Mesenchymal stem cell (in vitro differentiated cells and primary cell): ENCODE data around the gene UGT1A8.
"Not testable (repeated sequence)": the region's sequence is repeated elsewhere in the genome, so short reads cannot be mapped to it uniquely, and the experiment has no call there.

Experiments used
- DNase-seq: peaks from one replicate; pipeline ENCODE4 v3.0.0-alpha.2; 2013
- H2AFZ ChIP-seq: one replicate; pipeline ENCODE4 v1.6.1; 2013; ENCODE audit warnings: low read depth, mild to moderate bottlenecking, control low read depth, inconsistent platforms, low read length, moderate library complexity
- H2AK5ac ChIP-seq: 2 replicates; pipeline ENCODE4 v1.6.1; 2013; ENCODE audit warnings: low read length, moderate library complexity, mild to moderate bottlenecking, inconsistent platforms; ENCODE audit not compliant: severe bottlenecking
- H2BK120ac ChIP-seq: one replicate; pipeline ENCODE4 v1.6.1; 2013; ENCODE audit warnings: low read depth, mild to moderate bottlenecking, inconsistent platforms, low read length, moderate library complexity
- H2BK12ac ChIP-seq, 2 experiments: one replicate each; pipeline ENCODE4 v1.6.1; 2013; ENCODE audit warnings: inconsistent platforms in 2 of 2, low read length in 2 of 2, mild to moderate bottlenecking in 2 of 2, moderate library complexity in 2 of 2, control low read depth in 1 of 2
- H2BK15ac ChIP-seq: one replicate; pipeline ENCODE4 v1.6.1; 2013; ENCODE audit warnings: mild to moderate bottlenecking, low read depth, inconsistent platforms; ENCODE audit not compliant: poor library complexity, severe bottlenecking
- H2BK5ac ChIP-seq: 2 replicates; pipeline ENCODE4 v1.6.1; 2013; ENCODE audit warnings: low read depth, mild to moderate bottlenecking, low read length, control low read depth, inconsistent platforms; ENCODE audit not compliant: poor library complexity, severe bottlenecking
- H3K14ac ChIP-seq, 2 experiments: one replicate each; pipeline ENCODE4 v1.6.1; 2013; ENCODE audit warnings: inconsistent platforms in 2 of 2, low read length in 2 of 2, control low read depth in 1 of 2, mild to moderate bottlenecking in 1 of 2, moderate library complexity in 1 of 2
- H3K18ac ChIP-seq, 2 experiments: one replicate each; pipeline ENCODE4 v1.6.1; 2013; ENCODE audit warnings: inconsistent platforms in 2 of 2, low read length in 2 of 2, control low read depth in 1 of 2, low read depth in 1 of 2, mild to moderate bottlenecking in 1 of 2
- H3K23ac ChIP-seq, 2 experiments: one replicate each; pipeline ENCODE4 v1.6.1; 2013; ENCODE audit warnings: inconsistent platforms in 2 of 2, low read length in 2 of 2, mild to moderate bottlenecking in 2 of 2, moderate library complexity in 2 of 2, control low read depth in 1 of 2
- H3K27ac ChIP-seq: 2 replicates; pipeline ENCODE4 v1.5.1; 2013; ENCODE audit warnings: mild to moderate bottlenecking, moderate library complexity, low read length, control low read depth, inconsistent platforms; ENCODE audit not compliant: poor library complexity, severe bottlenecking
- H3K27me3 ChIP-seq, 2 experiments: 2 replicates each; pipeline versions ENCODE4 v1.6.1 to v1.7.0; 2013; ENCODE audit warnings: low read length in 2 of 2, mild to moderate bottlenecking in 2 of 2, moderate library complexity in 2 of 2, control low read depth in 1 of 2, inconsistent platforms in 1 of 2; ENCODE audit not compliant: control insufficient read depth in 1 of 2, insufficient read depth in 1 of 2
- H3K36me3 ChIP-seq, 2 experiments: 2 replicates each; pipeline versions ENCODE4 v1.6.1 to v1.7.0; 2013; ENCODE audit warnings: low read length in 2 of 2, control low read depth in 1 of 2, inconsistent platforms in 1 of 2, low read depth in 1 of 2, mild to moderate bottlenecking in 1 of 2; ENCODE audit not compliant: insufficient read depth in 2 of 2, control insufficient read depth in 1 of 2
- H3K4ac ChIP-seq, 2 experiments: one replicate each; pipeline ENCODE4 v1.6.1; 2013; ENCODE audit warnings: inconsistent platforms in 2 of 2, low read length in 2 of 2, mild to moderate bottlenecking in 2 of 2, moderate library complexity in 2 of 2, control low read depth in 1 of 2, low read depth in 1 of 2
- H3K4me1 ChIP-seq: 2 replicates; pipeline ENCODE4 v1.6.1; 2013; ENCODE audit warnings: low read depth, low read length, control low read depth; ENCODE audit not compliant: control insufficient read depth, insufficient read depth
- H3K4me2 ChIP-seq: 2 replicates; pipeline ENCODE4 v1.6.1; 2013; ENCODE audit warnings: low read length, mild to moderate bottlenecking, inconsistent platforms; ENCODE audit not compliant: poor library complexity, severe bottlenecking
- H3K4me3 ChIP-seq, 2 experiments: 2 replicates each; pipeline versions ENCODE4 v1.5.1 to v1.7.0; 2013; ENCODE audit warnings: low read length in 2 of 2, mild to moderate bottlenecking in 2 of 2, control low read depth in 1 of 2, low read depth in 1 of 2; ENCODE audit not compliant: insufficient read depth in 1 of 2
- H3K79me1 ChIP-seq: replicated peaks from 2 replicates; pipeline ENCODE4 v1.6.1; 2013; ENCODE audit warnings: mild to moderate bottlenecking, control low read depth, low read length, inconsistent platforms; ENCODE audit not compliant: poor library complexity, severe bottlenecking
- H3K9ac ChIP-seq: 2 replicates; pipeline ENCODE4 v1.7.0; 2013; ENCODE audit warnings: mild to moderate bottlenecking, low read length, moderate library complexity
- H3K9me3 ChIP-seq: 2 replicates; pipeline ENCODE4 v1.7.0; 2013; ENCODE audit warnings: mild to moderate bottlenecking, low read length; ENCODE audit not compliant: control insufficient read depth
- H4K8ac ChIP-seq: one replicate; pipeline ENCODE4 v1.6.1; 2013; ENCODE audit warnings: inconsistent platforms, mild to moderate bottlenecking, low read length, moderate library complexity
- H4K91ac ChIP-seq: one replicate; pipeline ENCODE4 v1.6.1; 2013; ENCODE audit warnings: mild to moderate bottlenecking, low read length, inconsistent platforms
- WGBS: methylation state at CpG from one replicate; pipeline ENCODE4 v1.1.7; 2013; ENCODE audit warnings: mixed read lengths; 5-methylcytosine and 5-hydroxymethylcytosine counted together

The UGT1A8 gene

DNA sequence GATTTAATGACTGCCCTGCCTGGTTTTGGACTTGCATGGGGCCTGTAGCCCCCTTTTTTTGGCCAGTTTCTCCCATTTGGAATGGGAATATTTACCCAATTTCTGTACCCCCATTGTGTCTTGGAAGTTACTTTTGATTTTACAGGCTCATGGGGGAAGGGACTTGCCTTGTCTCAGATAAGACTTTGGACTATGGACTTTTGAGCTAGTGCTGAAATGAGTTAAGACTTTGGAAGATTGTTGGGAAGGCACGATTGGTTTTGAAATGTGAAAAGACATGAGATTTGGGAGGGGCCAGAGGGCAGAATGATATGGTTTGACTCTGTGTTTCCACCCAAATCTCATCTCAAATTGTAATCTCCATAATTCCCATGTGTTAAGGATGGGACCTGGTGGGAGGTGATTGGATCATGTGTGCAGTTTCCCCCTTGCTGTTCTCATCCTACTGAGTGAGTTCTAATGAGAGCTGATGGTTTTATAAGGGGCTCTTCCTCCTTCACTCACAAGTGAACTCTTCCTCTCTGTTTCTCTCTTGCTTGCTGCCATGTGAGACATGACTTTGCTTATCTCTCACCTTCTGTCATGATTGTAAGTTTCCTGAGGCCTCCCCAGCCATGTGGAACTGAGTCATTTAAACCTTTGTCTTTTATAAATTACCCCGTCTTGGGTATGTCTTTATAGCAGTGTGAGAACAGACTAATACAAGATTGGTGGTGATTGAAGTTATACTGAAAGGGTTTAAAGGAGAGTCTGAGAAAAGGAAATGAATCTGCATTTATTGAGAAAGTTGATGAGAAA is 134.0 kb downstream of the UGT1A8 start:
- H3K9ac ChIP-seq, H2AFZ ChIP-seq, H3K9me3 ChIP-seq, H2BK12ac ChIP-seq, H2BK120ac ChIP-seq, H3K18ac ChIP-seq, H3K4me2 ChIP-seq, H2AK5ac ChIP-seq, H3K4me3 ChIP-seq, H3K79me1 ChIP-seq, H3K4ac ChIP-seq, H3K4me1 ChIP-seq, H4K8ac ChIP-seq, H3K27ac ChIP-seq, H2BK15ac ChIP-seq, H3K14ac ChIP-seq, H2BK5ac ChIP-seq, DNase-seq, H3K23ac ChIP-seq, H4K91ac ChIP-seq, H3K36me3 ChIP-seq: not testable (repeated sequence)
- H3K27me3 ChIP-seq, result peaks cover 0 to 13% of the 10 kb centered on the region in 2 experiments
- 56% methylated on average over 2 of the region's 2 CpGs for WGBS

GRCh38 chr2:233754872-233755611 is 137.6 kb downstream of the UGT1A8 start:
- H3K18ac ChIP-seq, result no peak overlapping the region
- no peak overlapping the region for H3K27ac ChIP-seq
- peaks cover 3% of the 10 kb centered on the region for H3K9me3 ChIP-seq
- no peak overlapping the region for H2BK12ac ChIP-seq
- H3K36me3 ChIP-seq, result no peaks in the 10 kb centered on the region
- H3K14ac ChIP-seq, result no peak overlapping the region
- H3K27me3 ChIP-seq, result peaks cover 0 to 13% of the 10 kb centered on the region in 2 experiments
- H3K23ac ChIP-seq, result no peak overlapping the region
- 92% methylated on average over 42 of the region's 44 CpGs for WGBS
- H2BK5ac ChIP-seq, result no peak overlapping the region
- no peak overlapping the region for H3K4me3 ChIP-seq
- no peak for DNase-seq
- no peak overlapping the region for H3K9ac ChIP-seq
- no peak overlapping the region for H3K4ac ChIP-seq
- H3K4me2 ChIP-seq, result no peak overlapping the region
- H3K4me1 ChIP-seq, result no peaks in the 10 kb centered on the region
- no peaks in the 10 kb centered on the region for H3K79me1 ChIP-seq
- no peak overlapping the region for H4K91ac ChIP-seq
- no peak overlapping the region for H4K8ac ChIP-seq
- no peak overlapping the region for H2BK15ac ChIP-seq
- no peak overlapping the region for H2AFZ ChIP-seq
- H2BK120ac ChIP-seq, result no peak overlapping the region
- no peak overlapping the region for H2AK5ac ChIP-seq

GRCh38 chr2:233756429-233757081 is 139.1 kb downstream of the UGT1A8 start:
- Histone ChIP-seq H3K79me1 (no peaks in the 10 kb centered on the region), H2AK5ac (no peak overlapping the region), H3K4me2 (no peak overlapping the region), H3K4ac (no peak overlapping the region), H2AFZ (no peak overlapping the region), H3K27me3 (peaks cover 0 to 10% of the 10 kb centered on the region in 2 experiments), H2BK15ac (no peak overlapping the region), H3K4me1 (no peaks in the 10 kb centered on the region), H2BK120ac (no peak overlapping the region), H3K4me3 (no peak overlapping the region), H4K91ac (no peak overlapping the region), H3K36me3 (no peaks in the 10 kb centered on the region), H3K14ac (no peak overlapping the region), H4K8ac (no peak overlapping the region), H3K9ac (no peak overlapping the region), H2BK5ac (no peak overlapping the region), H3K23ac (no peak overlapping the region), H2BK12ac (no peak overlapping the region), H3K9me3 (peaks cover 3% of the 10 kb centered on the region), H3K27ac (no peak overlapping the region), H3K18ac (no peak overlapping the region)
- DNase-seq, result no peak
- WGBS, result 82% methylated on average over 4 of the region's 7 CpGs

DNA sequence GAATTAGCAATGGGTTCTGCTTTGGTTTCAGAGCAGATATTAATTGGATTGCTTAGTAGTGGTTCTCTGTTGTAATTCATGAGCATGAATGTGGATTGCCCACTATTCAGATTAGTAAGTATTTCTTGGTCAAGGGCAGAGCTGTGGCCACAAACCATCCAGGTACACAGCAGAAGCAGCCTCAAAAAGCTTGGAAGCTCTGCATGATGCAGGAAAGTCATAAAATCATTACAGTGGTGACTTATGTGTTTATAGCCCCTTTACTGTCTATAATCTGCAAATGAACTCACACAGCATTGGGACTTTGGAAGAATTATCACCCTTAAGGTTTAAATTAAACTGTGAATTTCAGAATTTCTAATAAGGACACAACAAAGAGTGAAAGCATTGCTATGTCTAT is 140.7 kb downstream of the UGT1A8 start:
- Histone ChIP-seq H3K4me2 (no peak overlapping the region), H2BK5ac (no peak overlapping the region), H3K9me3 (peaks cover 2% of the 10 kb centered on the region), H2BK15ac (no peak overlapping the region), H3K36me3 (no peaks in the 10 kb centered on the region), H3K18ac (no peak overlapping the region), H2BK120ac (no peak overlapping the region), H3K27me3 (peaks cover 0 to 5% of the 10 kb centered on the region in 2 experiments), H3K9ac (no peak overlapping the region), H3K4me3 (no peak overlapping the region), H3K4ac (no peak overlapping the region), H4K8ac (no peak overlapping the region), H3K23ac (no peak overlapping the region), H2BK12ac (no peak overlapping the region), H3K79me1 (no peaks in the 10 kb centered on the region), H3K27ac (no peak overlapping the region), H2AK5ac (no peak overlapping the region), H3K14ac (no peak overlapping the region), H2AFZ (no peak overlapping the region), H3K4me1 (no peaks in the 10 kb centered on the region), H4K91ac (no peak overlapping the region)
- no peak for DNase-seq
